Measurements from ENCODE around the gene PLA2G5. TPM values are rescaled to one million over a fixed set of nuclear protein-coding genes. Genes with fewer than 3 reads are reported as not detected.

PLA2G5 gene
- polyA plus RNA-seq, 3 donors, result not detected

DNA sequence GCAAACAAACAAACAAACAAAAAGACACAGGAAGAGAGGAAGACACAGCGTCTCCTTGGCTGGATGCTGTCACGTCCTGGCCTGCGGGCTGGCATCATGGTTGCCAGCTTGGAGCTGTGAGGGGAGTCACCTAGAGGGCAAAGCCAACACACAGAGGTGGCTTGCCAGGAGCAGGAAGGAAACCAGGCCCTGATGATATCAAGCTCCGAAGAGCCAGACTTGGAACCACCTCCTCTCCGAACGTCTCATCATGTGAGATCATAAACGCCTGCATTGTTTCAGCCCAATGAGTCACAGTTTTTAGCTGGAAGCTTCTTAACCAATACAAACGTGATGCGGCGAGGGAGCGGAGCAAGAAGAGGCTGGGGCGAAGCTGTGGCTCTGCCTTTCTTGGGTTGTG lies 40.7 kb downstream of the PLA2G5 start:
- TF ChIP-seq, protein P1, sequence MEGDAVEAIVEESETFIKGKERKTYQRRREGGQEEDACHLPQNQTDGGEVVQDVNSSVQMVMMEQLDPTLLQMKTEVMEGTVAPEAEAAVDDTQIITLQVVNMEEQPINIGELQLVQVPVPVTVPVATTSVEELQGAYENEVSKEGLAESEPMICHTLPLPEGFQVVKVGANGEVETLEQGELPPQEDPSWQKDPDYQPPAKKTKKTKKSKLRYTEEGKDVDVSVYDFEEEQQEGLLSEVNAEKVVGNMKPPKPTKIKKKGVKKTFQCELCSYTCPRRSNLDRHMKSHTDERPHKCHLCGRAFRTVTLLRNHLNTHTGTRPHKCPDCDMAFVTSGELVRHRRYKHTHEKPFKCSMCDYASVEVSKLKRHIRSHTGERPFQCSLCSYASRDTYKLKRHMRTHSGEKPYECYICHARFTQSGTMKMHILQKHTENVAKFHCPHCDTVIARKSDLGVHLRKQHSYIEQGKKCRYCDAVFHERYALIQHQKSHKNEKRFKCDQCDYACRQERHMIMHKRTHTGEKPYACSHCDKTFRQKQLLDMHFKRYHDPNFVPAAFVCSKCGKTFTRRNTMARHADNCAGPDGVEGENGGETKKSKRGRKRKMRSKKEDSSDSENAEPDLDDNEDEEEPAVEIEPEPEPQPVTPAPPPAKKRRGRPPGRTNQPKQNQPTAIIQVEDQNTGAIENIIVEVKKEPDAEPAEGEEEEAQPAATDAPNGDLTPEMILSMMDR (IDR thresholded peaks at IDR 0.05), result no peak
- H3K36me3 ChIP-seq (replicated peaks in 1 of 2; ENCODE audit: control insufficient read depth in 1 of 2, insufficient read depth in 2 of 2, low read length in 2 of 2), result no peaks in the 10 kb centered on the region
- no peak overlapping the region for H3K4me3 ChIP-seq (replicated peaks in 1 of 3; ENCODE audit: low read depth in 2 of 3, low read length in 3 of 3)
- WGBS (ENCODE audit: insufficient coverage), result 85% methylated on average over 12 of the region's 12 CpGs
- no peaks in the 10 kb centered on the region for H3K36me3 Mint-ChIP-seq
- no peak overlapping the region for H3K4me2 ChIP-seq (replicated peaks; ENCODE audit: extremely low read depth, low read length, poor library complexity, severe bottlenecking)
- no peaks in the 10 kb centered on the region for H3K4me1 Mint-ChIP-seq
- H3K9me3 ChIP-seq (replicated peaks in 1 of 2; ENCODE audit: control insufficient read depth in 1 of 2, insufficient read depth in 1 of 2, low read length in 2 of 2), result no peaks in the 10 kb centered on the region
- no peak overlapping the region for H3K27ac Mint-ChIP-seq
- H3K27me3 Mint-ChIP-seq (ENCODE audit: low read depth in 3 of 3), result peaks cover 11 to 14% (median 13%) of the 10 kb centered on the region in 3 donors
- no peak for DNase-seq
- no peaks in the 10 kb centered on the region for H4K20me1 ChIP-seq (ENCODE audit: insufficient read depth, low read length)
- no peak overlapping the region for H3K4me3 Mint-ChIP-seq
- H3K27ac ChIP-seq (ENCODE audit: low read depth in 1 of 2, low read length in 2 of 2), result no peak overlapping the region
- H2AFZ ChIP-seq (ENCODE audit: insufficient read depth, low read depth, low read length, poor library complexity, severe bottlenecking), result no peak overlapping the region
- H3K79me2 ChIP-seq (ENCODE audit: insufficient read depth, low read length), result no peaks in the 10 kb centered on the region
- intact Hi-C loops (cut with micrococcal nuclease), result no loop called here
- H3K27me3 ChIP-seq (ENCODE audit: control insufficient read depth in 2 of 2, insufficient read depth in 2 of 2, low read length in 2 of 2), result peaks cover 0 to 4% of the 10 kb centered on the region in 2 donors
- H3K9ac ChIP-seq (ENCODE audit: insufficient read depth, low read length, poor library complexity, severe bottlenecking), result no peak overlapping the region
- H3K9me3 Mint-ChIP-seq, result peaks cover 0 to 2% (median 0%) of the 10 kb centered on the region in 7 donors
- H3K4me1 ChIP-seq (ENCODE audit: control insufficient read depth in 1 of 2, insufficient read depth in 2 of 2, low read length in 2 of 2), result no peaks in the 10 kb centered on the region

DNA sequence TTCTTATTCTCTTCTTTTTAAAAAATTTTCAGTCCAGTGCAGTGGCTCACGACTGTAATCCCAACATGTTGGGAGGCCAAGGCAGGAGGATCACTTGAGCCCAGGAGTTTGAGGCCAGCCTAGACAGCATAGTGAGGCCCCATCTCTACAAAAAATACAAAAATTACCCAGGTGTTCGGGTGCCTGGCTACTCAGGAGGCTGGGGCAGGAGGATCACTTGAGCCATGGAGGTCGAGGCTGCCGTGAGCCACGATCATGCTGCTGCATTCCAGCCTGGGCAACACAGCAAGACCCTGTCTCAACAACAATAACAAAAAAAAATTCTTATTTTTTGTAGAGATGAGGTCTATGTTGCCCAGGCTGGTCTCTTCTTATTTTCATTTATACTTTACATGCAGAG lies 41.5 kb downstream of the PLA2G5 start:
- Mint-ChIP-seq H3K4me3 (no peak overlapping the region), H3K27ac (no peak overlapping the region), H3K9me3 (peaks cover 0 to 2% (median 0%) of the 10 kb centered on the region in 7 donors), H3K4me1 (no peaks in the 10 kb centered on the region), H3K36me3 (no peaks in the 10 kb centered on the region), H3K27me3 (ENCODE audit: low read depth in 3 of 3) (peaks cover 12 to 16% (median 14%) of the 10 kb centered on the region in 3 donors)
- Histone ChIP-seq H4K20me1 (ENCODE audit: insufficient read depth, low read length) (no peaks in the 10 kb centered on the region), H3K9me3 (replicated peaks in 1 of 2; ENCODE audit: control insufficient read depth in 1 of 2, insufficient read depth in 1 of 2, low read length in 2 of 2) (no peaks in the 10 kb centered on the region), H3K79me2 (ENCODE audit: insufficient read depth, low read length) (no peaks in the 10 kb centered on the region), H2AFZ (ENCODE audit: insufficient read depth, low read depth, low read length, poor library complexity, severe bottlenecking) (no peak overlapping the region), H3K27me3 (ENCODE audit: control insufficient read depth in 2 of 2, insufficient read depth in 2 of 2, low read length in 2 of 2) (peaks cover 0 to 4% of the 10 kb centered on the region in 2 donors), H3K27ac (ENCODE audit: low read depth in 1 of 2, low read length in 2 of 2) (no peak overlapping the region), H3K4me3 (replicated peaks in 1 of 3; ENCODE audit: low read depth in 2 of 3, low read length in 3 of 3) (no peak overlapping the region), H3K4me2 (replicated peaks; ENCODE audit: extremely low read depth, low read length, poor library complexity, severe bottlenecking) (no peak overlapping the region), H3K36me3 (replicated peaks in 1 of 2; ENCODE audit: control insufficient read depth in 1 of 2, insufficient read depth in 2 of 2, low read length in 2 of 2) (no peaks in the 10 kb centered on the region), H3K4me1 (ENCODE audit: control insufficient read depth in 1 of 2, insufficient read depth in 2 of 2, low read length in 2 of 2) (no peaks in the 10 kb centered on the region), H3K9ac (ENCODE audit: insufficient read depth, low read length, poor library complexity, severe bottlenecking) (no peak overlapping the region)
- intact Hi-C loops (cut with micrococcal nuclease), result no loop called here
- WGBS (ENCODE audit: insufficient coverage), result 100% methylated on average over 2 of the region's 5 CpGs
- no peak for DNase-seq
- TF ChIP-seq, protein P1 (IDR thresholded peaks at IDR 0.05), result no peak
